GM12878 (cell line): ENCODE results near the gene NLGN2. TPM values are rescaled to one million over a fixed set of nuclear protein-coding genes. Genes with fewer than 3 reads are reported as not detected.

Experiments used
- CHD1 ChIP-seq: IDR thresholded peaks from 2 replicates; pipeline ENCODE4 v1.6.1; 2012; ENCODE audit warnings: low read depth, low read length, improper control_type of control experiment
- CHD2 ChIP-seq: IDR thresholded peaks from 2 replicates; pipeline ENCODE4 v1.6.1; 2011; ENCODE audit warnings: low read depth, low read length, improper control_type of control experiment, borderline replicate concordance
- EP300 ChIP-seq, 2 experiments: fragments of 150-350 bp in 1 of 2; IDR thresholded peaks; 2 replicates each; pipeline ENCODE4 v1.6.1; 2011 to 2012; ENCODE audit warnings: low read depth in 2 of 2, low read length in 2 of 2, borderline replicate concordance in 1 of 2, improper control_type of control experiment in 1 of 2, inconsistent platforms in 1 of 2; ENCODE audit not compliant: control insufficient read depth in 1 of 2
- FOXM1 ChIP-seq: IDR thresholded peaks from 2 replicates; pipeline ENCODE4 v1.6.1; 2012; ENCODE audit warnings: low read depth, mild to moderate bottlenecking, inconsistent platforms, low read length, moderate library complexity
- HDAC2 ChIP-seq: fragments of 200-600 bp; sonication (generic); IDR thresholded peaks from 2 replicates; pipeline ENCODE4 v1.6.1; 2017
- HDGF ChIP-seq: fragments of 450-650 bp; IDR thresholded peaks from 2 replicates; pipeline ENCODE4 v1.6.1; 2016; ENCODE audit warnings: antibody characterized with exemption
- IKZF2 ChIP-seq, 2 experiments: fragments of 450-650 bp; IDR thresholded peaks; 2 replicates each; pipeline ENCODE4 v1.6.1; 2017; ENCODE audit warnings: mild to moderate bottlenecking in 2 of 2, moderate library complexity in 2 of 2
- LARP7 ChIP-seq: fragments of 450-650 bp; IDR thresholded peaks from 2 replicates; pipeline ENCODE4 v1.6.1; 2017; ENCODE audit warnings: mild to moderate bottlenecking
- RFX5 ChIP-seq: IDR thresholded peaks from 2 replicates; pipeline ENCODE4 v1.6.1; 2011; ENCODE audit warnings: low read depth, low read length, improper control_type of control experiment
- SMARCA5 ChIP-seq: fragments of 450-650 bp; IDR thresholded peaks from 2 replicates; pipeline ENCODE4 v1.6.1; 2017; ENCODE audit warnings: mild to moderate bottlenecking
- SP1 ChIP-seq: IDR thresholded peaks from one replicate; pipeline ENCODE4 v1.6.1; 2011; ENCODE audit warnings: low read depth, low read length
- SPI1 ChIP-seq: IDR thresholded peaks from 2 replicates; pipeline ENCODE4 v1.6.1; 2011; ENCODE audit warnings: low read depth, mild to moderate bottlenecking, low read length, moderate library complexity, borderline replicate concordance; ENCODE audit not compliant: insufficient read depth
- SREBF1 ChIP-seq: IDR thresholded peaks from 2 replicates; pipeline ENCODE4 v1.6.1; 2012; ENCODE audit warnings: mild to moderate bottlenecking, low read length
- SREBF2 ChIP-seq: IDR thresholded peaks from 2 replicates; pipeline ENCODE4 v1.6.1; 2012; ENCODE audit warnings: mild to moderate bottlenecking, low read length
- SRF ChIP-seq, 2 experiments: IDR thresholded peaks; 2 replicates each; pipeline ENCODE4 v1.6.1; 2011; ENCODE audit warnings: low read depth in 2 of 2, low read length in 2 of 2, mild to moderate bottlenecking in 1 of 2, moderate library complexity in 1 of 2
- STAT1 ChIP-seq: fragments of 450-650 bp; conservative IDR thresholded peaks from 2 replicates; pipeline ENCODE4 v1.6.1; 2014; ENCODE audit warnings: antibody characterized with exemption, mild to moderate bottlenecking
- STAT3 ChIP-seq: IDR thresholded peaks from 2 replicates; pipeline ENCODE4 v1.6.1; 2011; ENCODE audit warnings: low read depth, low read length, improper control_type of control experiment
- TCF7 ChIP-seq: IDR thresholded peaks from 2 replicates; pipeline ENCODE4 v1.6.1; 2014; ENCODE audit warnings: antibody characterized with exemption, borderline replicate concordance
- USF1 ChIP-seq: IDR thresholded peaks from 2 replicates; pipeline ENCODE4 v1.6.1; 2011; ENCODE audit warnings: borderline replicate concordance, low read depth, mild to moderate bottlenecking, moderate library complexity, mixed read lengths, low read length; ENCODE audit not compliant: insufficient read depth; ENCODE audit errors: extremely low read length
- YY1 ChIP-seq: IDR thresholded peaks from 2 replicates; pipeline ENCODE4 v1.6.1; 2011; ENCODE audit warnings: low read depth, mild to moderate bottlenecking, low read length
- ZBED1 ChIP-seq: IDR thresholded peaks from 2 replicates; pipeline ENCODE4 v1.6.1; 2016; ENCODE audit warnings: borderline replicate concordance
- ZBTB4 ChIP-seq: fragments of 450-650 bp; formaldehyde crosslinking; IDR thresholded peaks from 2 replicates; pipeline ENCODE4 v1.4.0; 2022; ENCODE audit warnings: mild to moderate bottlenecking, moderate library complexity
- ZNF207 ChIP-seq: fragments of 450-650 bp; IDR thresholded peaks from 2 replicates; pipeline ENCODE4 v1.6.1; 2014; ENCODE audit warnings: antibody characterized with exemption, mild to moderate bottlenecking, borderline replicate concordance
- ZNF592 ChIP-seq: fragments of 450-650 bp; IDR thresholded peaks from 2 replicates; pipeline ENCODE4 v1.6.1; 2017; ENCODE audit warnings: mild to moderate bottlenecking, moderate library complexity
- polyA plus RNA-seq, 11 experiments: library from polyadenylated mRNA; depleted of rRNA in 4 of 11; unstranded in 6 of 11; stranded (reverse) in 5 of 11; fragments of >200 nt; fragmentation: Nextera tagmentation in 4 of 11; fragmentation: Illumina TruSeq in 1 of 11; extraction: Ambion mirVana in 4 of 11; extraction: Trizol in 1 of 11; gene quantifications; 1 replicate in 1 of 11; 2 replicates in 10 of 11; pipeline versions ENCODE4 v1.2.1 to v1.2.3, GENCODE V29; 2011 to 2016; ENCODE audit warnings: inconsistent platforms in 2 of 11, missing spikeins in 2 of 11, low read depth in 1 of 11
- total RNA-seq, 4 experiments: library from RNA; depleted of rRNA in 3 of 4; stranded (reverse); fragments of >200 nt in 3 of 4; fragmentation: Illumina TruSeq in 1 of 4; extraction: Trizol in 1 of 4; gene quantifications; 2 replicates each; pipeline versions ENCODE4 v1.2.1 to v1.2.3, GENCODE V29; 2013 to 2021

NLGN2 gene
- total and polyA plus RNA-seq, 10 of the 15 experiments (the other 5 are each of a cell fraction or from before 2014, with no cell fraction given) = 0.02 to 0.87 (median 0.11) TPM; not detected in 2

- TF ChIP-seq FOXM1 (no peak), STAT3 (no peak), SP1 (peak; percentile 25), SMARCA5 (no peak), SRF (IDR thresholded peaks at IDR 0.05; ENCODE audit: low read depth in 2 of 2, low read length in 2 of 2) (no peak), EP300 (IDR thresholded peaks at IDR 0.05; ENCODE audit: borderline replicate concordance in 1 of 2, control insufficient read depth in 1 of 2, low read depth in 2 of 2, low read length in 2 of 2) (peak in 1 of 2 experiments; percentile 40; a peak in 1 of 4 replicates), RFX5 (0 out of 2 replicates have a peak, but pooled peaks have one; percentile 21), YY1 (no peak), ZNF207 (no peak), HDGF (0 out of 2 replicates have a peak, but pooled peaks have one; percentile 44), ZBTB4 (no peak), SPI1 (no peak), TCF7 (no peak), IKZF2 (IDR thresholded peaks at IDR 0.05) (no peak; a peak in 2 of 4 replicates), LARP7 (peak; percentile 55), HDAC2 (no peak), SREBF1 (no peak), SREBF2 (no peak), STAT1 (no peak), ZBED1 (no peak), USF1 (no peak), CHD1 (no peak), CHD2 (peak; percentile 67; the same call in 1 of the 2 replicates), ZNF592 (no peak)
Measured at GRCh38 chr17:7440834-7441195, 33.2 kb downstream of the NLGN2 start (continued).
